Measurements from ENCODE around the gene LPXN. TPM values are rescaled to one million over a fixed set of nuclear protein-coding genes. Genes with fewer than 3 reads are reported as not detected.

Gene LPXN
- total RNA-seq, result 2.8 and 3.5 TPM in 2 replicates

DNA sequence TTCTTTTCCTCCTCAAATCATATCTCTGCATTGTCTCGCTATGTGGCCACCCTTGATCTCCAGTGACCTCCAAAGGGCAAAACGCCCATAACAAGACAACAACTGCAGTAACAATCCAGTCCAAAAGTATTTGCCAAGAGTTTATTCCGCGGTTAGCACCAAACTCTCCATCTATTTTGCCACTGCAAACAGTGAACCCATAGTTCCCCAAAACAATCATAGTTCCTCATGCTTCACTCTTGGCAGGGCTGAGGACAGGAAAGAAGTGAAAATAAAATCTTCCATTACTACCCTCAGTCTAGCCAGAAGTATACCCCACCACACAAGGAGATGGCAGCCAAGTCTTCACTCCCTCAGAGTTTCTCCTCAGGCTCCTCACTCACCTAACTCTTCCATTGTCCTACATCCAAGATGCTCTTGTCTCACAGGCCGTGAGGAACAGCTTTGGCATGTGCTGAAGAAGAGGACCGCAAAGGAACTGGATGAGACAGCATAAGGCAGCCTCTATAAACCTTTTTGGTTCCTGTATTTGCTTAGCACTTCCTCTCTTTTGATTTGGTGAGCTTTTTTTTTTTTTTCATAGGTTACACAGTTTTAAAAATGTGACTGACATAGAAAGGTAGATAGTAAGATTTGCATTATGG, at the start of gene LPXN:
TSS of gene LPXN (minus strand) at position 480 of the 644 bp plus-strand sequence. CDS start at position 396, 84 bp downstream.

DNA sequence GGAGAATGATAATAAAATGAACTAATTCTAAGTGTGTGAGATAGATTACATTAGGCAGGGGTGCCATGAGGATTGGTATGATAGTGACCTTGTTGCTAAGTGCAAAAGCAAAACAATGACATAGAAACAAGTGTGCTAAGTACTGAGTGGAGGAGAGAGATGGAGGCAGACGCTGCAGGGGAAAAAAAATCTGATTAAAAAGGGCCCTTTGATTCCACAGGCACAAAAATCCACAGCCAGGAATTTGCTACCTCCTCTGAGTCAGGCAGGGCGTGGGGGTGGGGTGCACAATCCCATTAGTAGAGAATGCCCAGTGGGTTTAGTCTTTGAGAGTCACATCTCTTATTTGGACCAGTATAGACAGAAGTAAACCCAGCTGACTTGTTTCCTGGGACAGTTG, 46.7 kb upstream of the LPXN start, which contains the start of gene CNTF:
TSS of gene CNTF (plus strand) at position 322 of the 400 bp plus-strand sequence. CDS start 88 bp downstream, outside the sequence.

DNA sequence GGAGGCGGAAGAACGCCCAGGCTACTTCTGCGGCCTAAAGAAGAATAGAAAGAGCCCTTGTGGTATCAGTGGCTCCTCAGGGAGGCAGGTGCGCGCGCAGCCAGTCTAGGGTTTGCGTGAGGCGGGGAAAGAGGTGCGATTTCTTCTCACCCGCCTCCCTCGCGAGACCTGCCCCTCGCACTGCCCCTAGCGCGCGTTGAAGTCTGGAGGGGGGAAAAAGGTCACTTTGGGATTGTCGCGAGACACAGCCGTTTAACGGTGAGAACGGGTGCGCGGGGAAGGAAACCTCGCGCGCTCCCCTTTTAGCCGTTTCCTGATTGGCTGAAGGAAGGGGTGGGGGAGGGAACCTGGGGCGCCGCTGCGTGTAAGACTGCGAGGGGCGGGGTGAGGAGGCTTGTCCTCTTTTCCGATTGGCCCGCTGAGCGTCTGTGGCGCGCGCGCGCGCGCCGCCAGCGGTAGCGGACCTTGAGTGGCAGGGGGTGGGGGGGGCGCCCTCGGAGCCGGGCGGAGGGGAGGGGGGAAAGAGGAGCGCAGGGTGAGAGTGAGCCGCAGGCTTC, 3.1 kb upstream of the LPXN start, which contains the start of gene ZFP91:
TSS of gene ZFP91 (plus strand) at position 429 of the 557 bp plus-strand sequence. CDS start 219 bp downstream, outside the sequence.

GRCh38 chr11:58508005-58508404, 67.7 kb downstream of the LPXN start, which contains the start of gene OR5B21:
Gene OR5B21, minus strand, starts transcription at chr11:58508105. Its CDS starts 0 bp downstream, at chr11:58508105.

Other genes with a start within 250 kb of the LPXN start
- gene OR5B17, start 216.8 kb downstream of the LPXN start, total RNA-seq, result not detected in 2 replicates
- not detected in 2 replicates for gene OR5B3, start 169.0 kb downstream of the LPXN start, total RNA-seq
- gene OR5B2, start 147.7 kb downstream of the LPXN start, total RNA-seq, result not detected in 2 replicates
- gene OR5B12, start 133.6 kb downstream of the LPXN start, total RNA-seq, result not detected in 2 replicates
- gene OR5B21, start 67.8 kb downstream of the LPXN start, total RNA-seq, result not detected in 2 replicates
- gene ZFP91, start 3.2 kb upstream of the LPXN start, total RNA-seq, result 27.1 and 27.9 TPM in 2 replicates
- 0.12 and 0.17 TPM in 2 replicates for gene CNTF, start 46.8 kb upstream of the LPXN start, total RNA-seq
- gene GLYAT, start 156.1 kb upstream of the LPXN start, total RNA-seq, result not detected in 2 replicates